Sigmoid colon (tissue), 7 donors: Measurements from ENCODE around the gene EDC4. TPM values are rescaled to one million over a fixed set of nuclear protein-coding genes. Genes with fewer than 3 reads are reported as not detected.
A peak's percentile ranks its signal among the peaks of the same experiment; 100 is the strongest.
"Not testable (repeated sequence)": the region's sequence is repeated elsewhere in the genome, so short reads cannot be mapped to it uniquely, and the experiment has no call there.

Source experiments
- DNase-seq: peaks from one replicate; pipeline ENCODE4 v3.0.0-alpha.2; 2019
- H3K27ac ChIP-seq, 4 donors: fragments of 200-600 bp; sonication (generic); one replicate each; pipeline ENCODE4 v1.5.1; 2016 to 2019; ENCODE audit warnings: mild to moderate bottlenecking in 1 of 4
- H3K27me3 ChIP-seq, 3 donors: fragments of 200-600 bp; sonication (generic); one replicate each; pipeline ENCODE4 v1.5.1; 2019; ENCODE audit warnings: mild to moderate bottlenecking in 1 of 3
- H3K36me3 ChIP-seq, 4 donors: fragments of 200-600 bp; sonication (generic); one replicate each; pipeline ENCODE4 v1.5.1; 2016 to 2019
- H3K4me1 ChIP-seq, 4 donors: fragments of 200-600 bp; sonication (generic); one replicate each; pipeline ENCODE4 v1.5.1; 2017 to 2019
- H3K4me3 ChIP-seq, 4 donors: fragments of 200-600 bp; sonication (generic); one replicate each; pipeline ENCODE4 v1.5.1; 2017 to 2019; ENCODE audit warnings: mild to moderate bottlenecking in 2 of 4, moderate library complexity in 1 of 4
- H3K9me3 ChIP-seq, 4 donors: fragments of 200-600 bp in 3 of 4; sonication (generic) in 3 of 4; one replicate each; pipeline versions ENCODE4 v1.5.1 to v1.6.1; 2013 to 2019
- EP300 ChIP-seq, 4 donors: sonication (generic); formaldehyde crosslinking; IDR thresholded peaks; one replicate each; pipeline ENCODE4 v1.6.1; 2017; ENCODE audit warnings: antibody characterized with exemption in 4 of 4
- POLR2A ChIP-seq, 2 donors: fragments of 450-650 bp; IDR thresholded peaks; one replicate each; pipeline ENCODE4 v1.6.1; 2016; ENCODE audit warnings: antibody characterized with exemption in 2 of 2, mild to moderate bottlenecking in 2 of 2, moderate library complexity in 2 of 2
- POLR2AphosphoS5 ChIP-seq, 4 donors: sonication (generic); formaldehyde crosslinking; IDR thresholded peaks; one replicate each; pipeline ENCODE4 v1.6.1; 2017; ENCODE audit warnings: antibody characterized with exemption in 4 of 4
- WGBS, 2 donors: extraction: QIAGEN DNeasy Blood & Tissue Kit; methylation state at CpG; one replicate each; pipeline ENCODE4 v1.1.7; 2013; 5-methylcytosine and 5-hydroxymethylcytosine counted together
- intact Hi-C: fragments of 100-400 bp; cut with DNase I; formaldehyde crosslinking; loops from one replicate; pipeline ENCODE4 v1.15.1; 2023
- polyA plus RNA-seq, 3 donors: library from polyadenylated mRNA; stranded (reverse); fragments of 200-250 nt; gene quantifications; one replicate each; pipeline ENCODE4 v1.2.3, GENCODE V29; 2013
- total RNA-seq, 4 donors: library from RNA; depleted of rRNA; stranded (reverse); fragments of >200 nt; gene quantifications; one replicate each; pipeline ENCODE4 v1.1.0, GENCODE V29; 2016
- TF ChIP-seq, protein P1 (sequence below), 4 experiments: fragments of 450-650 bp in 3 of 4; fragments of 200-600 bp in 1 of 4; IDR thresholded peaks; one replicate each; pipeline ENCODE4 v1.5.1; 2016 to 2019; ENCODE audit warnings: antibody characterized with exemption in 4 of 4, mild to moderate bottlenecking in 3 of 4, moderate library complexity in 2 of 4
- donor health status: healthy with polysubstance abuse.
- donor health status: Bipolar disorder and iron deficiency.
- donor health status: healthy.

The EDC4 gene
- total and polyA plus RNA-seq, 7 donors = 24.5 to 48.9 (median 33.5) TPM

DNA sequence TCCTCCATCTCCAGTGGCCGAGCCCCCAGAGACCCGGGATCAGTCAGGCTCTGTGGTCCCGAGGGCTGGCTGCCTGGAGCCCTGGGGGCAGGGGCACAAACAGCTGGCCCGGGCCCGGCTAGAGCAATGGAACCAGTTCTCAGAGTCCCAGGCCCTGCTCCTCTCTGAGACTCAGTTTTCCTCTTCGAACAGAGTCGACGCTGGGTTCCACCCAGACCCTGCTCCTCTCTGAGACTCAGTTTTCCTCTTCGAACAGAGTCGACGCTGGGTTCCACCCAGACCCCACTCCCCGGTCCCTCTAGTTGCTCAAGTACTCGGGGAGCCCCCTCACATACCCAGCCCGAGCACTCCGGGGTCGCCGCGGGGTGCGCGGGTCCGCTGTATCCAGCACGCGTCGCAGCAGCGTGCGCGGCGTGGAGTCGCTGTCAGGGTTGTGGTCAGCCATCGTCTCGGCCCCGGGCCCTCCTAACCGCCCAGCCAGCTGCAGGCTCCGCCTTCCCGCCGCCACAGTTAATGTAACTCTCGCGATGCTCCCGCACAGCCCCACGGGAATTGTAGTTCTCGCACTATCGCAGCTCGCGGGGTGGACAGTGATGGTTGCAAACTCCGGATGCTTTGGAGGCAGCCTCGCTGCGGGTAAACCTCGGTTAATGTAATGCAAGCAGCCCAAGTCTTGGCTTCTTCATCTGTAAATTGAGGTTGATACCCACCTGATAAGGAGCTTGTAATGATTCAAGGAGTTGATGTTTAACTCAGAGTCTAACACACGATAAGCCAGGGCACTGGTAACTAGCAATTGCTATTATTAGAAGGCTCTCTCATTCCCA, 39.2 kb upstream of the EDC4 start:
- Histone ChIP-seq H3K27me3 (no peaks in the 10 kb centered on the region), H3K36me3 (peaks cover 12 to 37% (median 21%) of the 10 kb centered on the region in 4 donors), H3K4me3 (peak overlapping the region; percentile 72 to 99 (median 84)), H3K27ac (peak overlapping the region; percentile 80 to 84 (median 82)), H3K9me3 (no peaks in the 10 kb centered on the region), H3K4me1 (peaks cover 0 to 19% (median 17%) of the 10 kb centered on the region in 4 donors)
- intact Hi-C loops = no loop called here
- DNase-seq = peak; percentile 96
- peak; percentile 39 to 82 (median 77) for TF ChIP-seq POLR2AphosphoS5 (IDR thresholded peaks at IDR 0.05)
- TF ChIP-seq, protein P1, sequence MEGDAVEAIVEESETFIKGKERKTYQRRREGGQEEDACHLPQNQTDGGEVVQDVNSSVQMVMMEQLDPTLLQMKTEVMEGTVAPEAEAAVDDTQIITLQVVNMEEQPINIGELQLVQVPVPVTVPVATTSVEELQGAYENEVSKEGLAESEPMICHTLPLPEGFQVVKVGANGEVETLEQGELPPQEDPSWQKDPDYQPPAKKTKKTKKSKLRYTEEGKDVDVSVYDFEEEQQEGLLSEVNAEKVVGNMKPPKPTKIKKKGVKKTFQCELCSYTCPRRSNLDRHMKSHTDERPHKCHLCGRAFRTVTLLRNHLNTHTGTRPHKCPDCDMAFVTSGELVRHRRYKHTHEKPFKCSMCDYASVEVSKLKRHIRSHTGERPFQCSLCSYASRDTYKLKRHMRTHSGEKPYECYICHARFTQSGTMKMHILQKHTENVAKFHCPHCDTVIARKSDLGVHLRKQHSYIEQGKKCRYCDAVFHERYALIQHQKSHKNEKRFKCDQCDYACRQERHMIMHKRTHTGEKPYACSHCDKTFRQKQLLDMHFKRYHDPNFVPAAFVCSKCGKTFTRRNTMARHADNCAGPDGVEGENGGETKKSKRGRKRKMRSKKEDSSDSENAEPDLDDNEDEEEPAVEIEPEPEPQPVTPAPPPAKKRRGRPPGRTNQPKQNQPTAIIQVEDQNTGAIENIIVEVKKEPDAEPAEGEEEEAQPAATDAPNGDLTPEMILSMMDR (IDR thresholded peaks at IDR 0.05) = no peak
- TF ChIP-seq POLR2A (IDR thresholded peaks at IDR 0.05) = peak; percentile 55 to 64
- no peak for TF ChIP-seq EP300 (IDR thresholded peaks at IDR 0.05)
- WGBS, 2 donors = 0 to 1% methylated on average over 49 of the region's 49 CpGs

DNA sequence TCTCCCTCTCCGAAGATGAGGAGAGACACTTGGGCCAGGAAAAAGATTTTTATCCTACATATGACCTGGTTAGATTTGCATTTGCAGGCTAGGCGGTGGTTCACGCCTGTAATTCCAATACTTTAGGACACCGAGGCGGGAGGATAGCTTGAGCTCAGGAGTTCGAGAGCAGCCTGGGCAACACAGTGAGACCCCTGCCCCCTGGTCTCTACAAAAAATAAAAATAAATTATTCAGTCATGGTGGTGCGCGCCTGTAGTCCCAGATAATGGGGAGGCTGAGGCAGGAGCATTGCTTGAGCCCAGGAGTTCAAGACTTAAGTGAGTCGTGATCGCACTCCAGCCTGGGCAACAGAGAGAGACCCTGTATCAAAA, 38.6 kb upstream of the EDC4 start:
- Histone ChIP-seq H3K36me3 (peaks cover 10 to 31% (median 17%) of the 10 kb centered on the region in 4 donors), H3K9me3 (no peaks in the 10 kb centered on the region), H3K4me3 (peak overlapping the region; percentile 72 to 99 (median 84)), H3K4me1 (peaks cover 0 to 19% (median 17%) of the 10 kb centered on the region in 4 donors), H3K27ac (peak overlapping the region; percentile 80 to 84 (median 82)), H3K27me3 (no peaks in the 10 kb centered on the region)
- intact Hi-C loops = no loop called here
- no peak for TF ChIP-seq POLR2AphosphoS5 (IDR thresholded peaks at IDR 0.05)
- TF ChIP-seq EP300 (IDR thresholded peaks at IDR 0.05) = no peak
- no peak for TF ChIP-seq POLR2A (IDR thresholded peaks at IDR 0.05)
- TF ChIP-seq, protein P1 (IDR thresholded peaks at IDR 0.05) = no peak
- DNase-seq = no peak
- 74 to 84% methylated on average over 10 of the region's 10 CpGs for WGBS, 2 donors

DNA sequence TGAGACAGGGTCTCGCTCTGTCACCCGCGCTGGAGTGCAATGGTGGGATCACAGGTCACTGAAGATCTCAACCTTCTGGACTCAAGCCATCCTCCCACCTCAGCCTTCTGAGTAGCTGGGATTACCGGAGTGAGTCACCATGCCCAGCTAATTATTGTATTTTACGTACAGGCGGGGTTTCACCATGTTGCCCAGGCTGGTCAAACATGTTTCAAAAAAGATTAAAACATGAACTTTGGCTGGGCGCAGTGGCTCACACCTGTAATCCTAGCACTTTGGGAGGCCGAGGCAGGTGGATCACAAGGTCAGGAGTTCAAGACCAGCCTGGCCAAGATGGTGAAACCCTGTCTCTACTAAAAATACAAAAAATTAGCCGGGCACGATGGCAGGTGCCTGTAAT, 35.7 kb upstream of the EDC4 start:
- H3K4me3 ChIP-seq, H3K27ac ChIP-seq, H3K36me3 ChIP-seq, DNase-seq, H3K27me3 ChIP-seq, intact Hi-C loops, H3K9me3 ChIP-seq: not testable (repeated sequence)
- H3K4me1 ChIP-seq = peaks cover 0 to 24% (median 23%) of the 10 kb centered on the region in 4 donors
- 54 to 82% methylated on average over 10 of the region's 10 CpGs for WGBS, 2 donors

DNA sequence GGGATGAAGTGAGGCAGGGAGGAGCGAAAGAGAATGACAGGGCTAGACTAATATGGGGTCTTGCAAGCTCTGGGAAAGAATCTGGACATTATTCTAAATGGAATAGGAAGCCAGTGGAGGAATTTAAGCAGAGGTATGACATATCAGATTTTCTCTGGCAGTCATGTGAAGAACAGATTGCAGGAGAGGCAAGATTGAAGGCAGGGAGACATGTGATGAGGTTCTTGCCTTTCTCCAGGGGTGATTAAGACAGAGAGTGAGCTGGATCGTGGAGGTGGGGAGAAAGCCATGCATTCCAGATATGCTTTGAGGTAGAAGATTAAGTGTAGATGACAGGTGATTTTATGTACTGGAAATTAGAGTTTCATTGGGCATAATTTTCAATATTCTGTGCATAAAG, 35.0 kb upstream of the EDC4 start:
- H3K27me3 ChIP-seq = no peaks in the 10 kb centered on the region
- no peak for DNase-seq
- no peaks in the 10 kb centered on the region for H3K36me3 ChIP-seq
- H3K27ac ChIP-seq = no peak overlapping the region
- H3K4me3 ChIP-seq = no peak overlapping the region
- no peaks in the 10 kb centered on the region for H3K9me3 ChIP-seq
- intact Hi-C loops = no loop called here
- peaks cover 0 to 20% (median 18%) of the 10 kb centered on the region in 4 donors for H3K4me1 ChIP-seq
- no peak for TF ChIP-seq POLR2AphosphoS5 (IDR thresholded peaks at IDR 0.05)
- TF ChIP-seq EP300 (IDR thresholded peaks at IDR 0.05) = no peak
- no peak for TF ChIP-seq POLR2A (IDR thresholded peaks at IDR 0.05)
- TF ChIP-seq, protein P1 (IDR thresholded peaks at IDR 0.05) = no peak
- WGBS, 2 donors = 87% methylated on average over 2 of the region's 2 CpGs

DNA sequence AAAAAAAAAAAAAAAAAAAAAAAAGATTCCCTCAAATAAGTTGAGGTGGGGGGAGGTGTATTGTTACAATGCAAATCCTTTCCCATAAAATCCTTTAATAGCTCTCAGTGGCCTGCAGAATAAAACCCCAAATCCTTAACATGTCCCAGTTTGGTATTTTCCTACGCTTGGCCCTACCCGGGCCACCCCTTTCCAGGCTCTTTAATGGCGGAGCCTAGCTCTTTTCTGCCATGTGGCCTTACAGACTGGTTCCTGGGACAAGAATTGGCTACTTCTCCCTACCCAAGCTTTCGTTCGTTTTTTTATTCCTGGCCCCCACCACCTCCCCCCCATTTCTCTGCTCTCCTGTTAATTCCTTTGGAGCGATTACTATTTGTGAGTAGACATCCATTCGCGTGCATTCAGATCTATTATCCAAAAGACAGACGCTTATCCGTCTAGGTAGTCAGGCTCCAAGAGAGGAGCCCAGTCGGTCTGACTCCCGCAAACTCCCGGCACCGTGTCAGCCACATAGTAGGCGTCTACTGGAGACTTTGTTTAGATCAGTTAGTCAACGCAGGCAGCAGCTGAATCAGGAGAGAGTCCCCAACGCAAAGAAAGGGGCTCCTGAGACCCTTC, 31.5 kb upstream of the EDC4 start:
- Histone ChIP-seq H3K4me3 (peak overlapping the region; percentile 61 to 94 (median 78)), H3K27ac (peak overlapping the region; percentile 96 to 99 (median 99)), H3K27me3 (no peaks in the 10 kb centered on the region), H3K9me3 (no peaks in the 10 kb centered on the region), H3K4me1 (peaks cover 0 to 42% (median 40%) of the 10 kb centered on the region in 4 donors), H3K36me3 (no peaks in the 10 kb centered on the region)
- TF ChIP-seq EP300 (IDR thresholded peaks at IDR 0.05) = no peak
- TF ChIP-seq POLR2A (IDR thresholded peaks at IDR 0.05) = no peak
- no peak for TF ChIP-seq POLR2AphosphoS5 (IDR thresholded peaks at IDR 0.05)
- TF ChIP-seq, protein P1 (IDR thresholded peaks at IDR 0.05) = no peak
- WGBS, 2 donors = 42 to 64% methylated on average over 17 of the region's 17 CpGs
- intact Hi-C loops = loop anchor here (5.0 to 10.0 kb wide), 2 partner anchors 96 to 317 kb away; partner anchors contain the start of genes PSMB10 and RIPOR1
- DNase-seq = no peak
